Left cardiac atrium (tissue), 4 donors: ENCODE measurements around the gene UBTD2. TPM values are rescaled to one million over a fixed set of nuclear protein-coding genes. Genes with fewer than 3 reads are reported as not detected.

ENCODE experiments used
- ATAC-seq, 2 donors: fragments of 200-7000 bp; cut with Tn5 transposase; one replicate each; pipeline ENCODE4 v1.9.1; 2020; ENCODE audit warnings: mild to moderate bottlenecking in 2 of 2, moderate library complexity in 2 of 2
- DNase-seq: peaks from one replicate; pipeline ENCODE4 v3.0.0-alpha.2; 2020
- intact Hi-C, 2 donors: fragments of 100-400 bp; cut with DNase I; formaldehyde crosslinking; loops; one replicate each; pipeline versions ENCODE4 v1.14.1 to v1.15.1; 2022 to 2023
- total RNA-seq, 2 donors: library from RNA; stranded (reverse); fragmentation: NEBNext Ultra II Directional; extraction: Animal tissue kit (Norgen Biotek cat#: 25700); gene quantifications; one replicate each; pipeline ENCODE4 v1.2.1, GENCODE V29; 2021
- donor health status: DM: no; HTN: yes; CAD: no.
- donor health status: DM: no; HTN: yes; CAD: no; lungs with severe emphysema.
- donor health status: DM: yes; HTN: yes; CAD: no.
- donor health status: Dilated cardiomyopathy.

The UBTD2 gene
- total RNA-seq, 2 donors from 2014 or later = 9.7 to 10.9 TPM

DNA sequence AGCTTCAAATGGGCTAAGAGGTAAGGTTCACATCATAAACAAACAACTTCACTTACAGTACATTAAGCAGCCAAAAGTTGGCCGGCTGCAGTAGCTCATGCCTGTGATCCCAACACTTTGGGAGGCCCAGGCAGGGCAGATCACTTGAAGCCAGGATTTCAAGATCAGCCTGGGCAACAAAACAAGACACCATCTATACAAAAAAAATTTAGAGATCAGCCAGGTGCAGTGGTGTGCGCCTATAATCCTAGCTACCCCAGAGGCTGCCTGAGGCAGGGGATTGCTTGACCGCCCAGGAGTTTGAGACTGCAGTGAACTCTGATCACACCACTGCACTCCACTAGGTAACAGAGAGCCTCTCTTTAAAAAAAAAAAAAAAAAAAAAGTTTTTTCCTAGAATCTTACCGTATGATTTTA, 16.9 kb downstream of the UBTD2 start:
- ATAC-seq (peak; percentile 35 to 41), DNase-seq (no peak)
- intact Hi-C loops = no loop called here

DNA sequence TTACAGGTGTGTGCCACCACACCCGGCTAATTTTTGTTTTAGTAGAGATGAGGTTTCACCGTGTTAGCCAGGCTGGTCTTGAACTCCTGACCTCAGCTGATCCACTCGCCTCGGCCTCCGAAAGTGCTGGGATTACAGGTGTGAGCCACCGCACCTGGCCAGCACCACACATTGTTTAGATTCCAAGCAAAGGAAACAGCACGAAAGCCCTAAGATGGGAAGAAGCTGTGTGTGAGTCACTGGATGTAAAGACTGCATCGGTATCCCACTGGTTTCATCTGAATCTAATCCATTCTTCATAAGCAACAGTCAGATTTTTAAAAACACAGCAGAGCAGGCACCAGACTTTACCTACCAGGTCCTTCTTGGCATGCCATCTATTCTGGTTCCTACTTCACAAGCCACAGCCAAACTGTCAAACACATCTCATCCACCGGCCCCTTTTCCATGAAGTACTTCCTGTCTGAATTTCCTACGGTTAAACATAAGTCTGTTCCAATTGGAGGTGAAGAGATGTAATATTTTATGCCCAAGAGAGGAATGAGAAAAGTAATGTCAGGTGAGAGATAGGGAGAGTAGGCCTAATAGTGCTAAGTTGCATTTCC, 17.4 kb downstream of the UBTD2 start:
- intact Hi-C loops = no loop called here
- ATAC-seq (no peak), DNase-seq (no peak)

DNA sequence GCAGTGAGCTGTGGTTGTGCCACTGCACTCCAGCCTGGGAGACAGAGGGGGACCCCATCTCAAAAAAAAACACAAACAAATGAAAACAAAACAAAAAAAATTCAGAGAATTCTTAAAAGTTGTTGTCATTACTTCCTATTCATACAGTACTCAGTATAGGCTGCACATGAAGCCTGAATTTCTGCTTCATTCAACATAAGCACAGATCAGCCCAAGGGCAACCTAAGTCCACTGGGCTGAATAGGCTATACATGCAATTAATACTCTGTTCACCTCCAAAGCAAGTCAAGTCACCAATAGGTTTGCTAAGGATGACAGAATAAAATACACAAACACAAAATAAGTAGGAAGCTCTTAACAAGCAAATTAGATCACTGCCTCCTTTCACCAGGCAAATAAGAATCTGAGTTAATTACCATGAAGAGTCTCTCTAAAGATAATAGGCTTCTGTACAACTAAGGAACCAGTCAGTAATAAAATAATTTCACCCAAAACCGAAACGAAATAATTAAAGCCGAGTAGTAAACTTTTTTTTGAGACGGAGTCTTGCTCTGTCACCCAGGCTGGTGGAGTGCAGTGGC, 18.7 kb downstream of the UBTD2 start:
- intact Hi-C loops = no loop called here
- ATAC-seq (no peak), DNase-seq (no peak)

DNA sequence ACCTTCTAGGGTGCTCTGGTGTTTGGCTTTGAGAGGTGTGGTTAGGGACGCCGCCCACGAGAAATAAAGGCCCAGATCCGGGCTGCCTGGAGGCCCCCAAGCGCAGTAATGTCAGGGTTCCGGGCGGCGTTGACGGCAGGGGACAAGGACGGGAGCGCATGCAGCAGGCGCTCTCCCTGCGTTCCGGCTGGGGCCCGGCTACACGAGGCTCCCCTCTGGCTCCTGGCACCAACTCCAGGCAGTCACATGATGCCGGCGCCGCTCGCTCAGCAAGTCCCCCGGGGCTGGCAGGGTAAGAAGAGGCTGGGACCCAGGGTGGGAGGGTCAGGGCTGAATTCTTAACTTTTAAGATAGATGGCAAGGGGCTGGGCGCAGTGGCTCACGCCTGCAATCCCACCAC, 28.1 kb downstream of the UBTD2 start:
- intact Hi-C loops = no loop called here
- ATAC-seq (no peak), DNase-seq (no peak)

DNA sequence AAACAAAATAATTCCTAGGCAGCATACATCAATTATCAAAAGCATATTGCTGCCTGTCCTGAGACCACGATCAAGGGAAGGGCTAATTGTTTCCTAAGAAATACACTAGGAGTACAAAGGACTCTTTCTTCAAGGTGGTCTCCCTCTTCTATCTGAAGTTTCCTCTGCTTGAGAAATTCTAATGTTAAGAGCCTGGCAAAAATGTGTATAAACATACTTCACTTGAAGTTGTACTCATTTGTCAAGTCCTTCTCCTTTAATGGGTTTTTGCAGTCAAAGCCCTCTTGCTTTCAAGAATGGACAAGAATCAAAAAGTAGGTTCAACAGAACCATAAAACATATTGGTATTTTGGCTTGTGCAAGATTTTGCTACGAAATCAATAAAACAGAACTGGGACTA, 31.1 kb downstream of the UBTD2 start:
- ATAC-seq = no peak
- DNase-seq = no peak
- intact Hi-C loops = no loop called here

DNA sequence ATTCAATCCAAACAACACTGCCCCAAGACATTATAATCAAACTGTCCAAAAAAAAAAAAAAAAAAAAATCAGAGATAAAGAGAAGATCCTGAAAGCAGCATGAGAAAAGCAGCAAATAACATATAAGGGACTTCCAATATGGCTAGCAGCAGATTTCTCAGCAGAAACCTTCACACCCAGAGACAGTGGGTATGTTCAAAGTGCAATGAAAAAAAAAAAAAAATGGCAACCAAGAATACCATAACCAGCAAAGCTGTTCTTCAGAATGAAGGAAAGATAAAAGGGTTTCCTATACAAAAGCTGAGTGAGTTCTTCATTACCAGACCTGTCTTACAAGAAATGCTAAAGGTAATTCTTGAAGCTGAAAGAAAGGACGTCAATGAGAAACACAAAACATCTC, 32.1 kb downstream of the UBTD2 start:
- ATAC-seq (no peak), DNase-seq (no peak)
- intact Hi-C loops = no loop called here

DNA sequence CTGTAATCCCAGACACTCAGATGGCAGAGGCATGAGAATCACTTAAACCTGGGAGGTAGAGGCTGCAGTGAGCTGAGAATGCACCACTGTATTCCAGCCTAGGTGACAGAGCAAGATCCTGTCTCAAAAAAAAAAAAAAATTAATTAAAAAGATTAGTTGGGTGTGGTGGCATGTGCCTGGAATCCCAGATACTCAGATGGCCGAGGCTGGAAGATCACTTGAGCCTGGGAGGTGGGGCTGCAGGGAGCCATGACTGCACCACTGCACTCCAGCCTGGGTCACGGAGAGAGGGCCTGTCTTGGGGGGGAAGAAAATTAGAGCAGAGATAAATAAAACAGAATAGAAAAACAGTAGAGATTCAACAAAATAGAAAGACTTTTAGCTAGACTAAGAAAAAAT, 34.9 kb downstream of the UBTD2 start:
- intact Hi-C loops = no loop called here
- DNase-seq (no peak), ATAC-seq (no peak)

DNA sequence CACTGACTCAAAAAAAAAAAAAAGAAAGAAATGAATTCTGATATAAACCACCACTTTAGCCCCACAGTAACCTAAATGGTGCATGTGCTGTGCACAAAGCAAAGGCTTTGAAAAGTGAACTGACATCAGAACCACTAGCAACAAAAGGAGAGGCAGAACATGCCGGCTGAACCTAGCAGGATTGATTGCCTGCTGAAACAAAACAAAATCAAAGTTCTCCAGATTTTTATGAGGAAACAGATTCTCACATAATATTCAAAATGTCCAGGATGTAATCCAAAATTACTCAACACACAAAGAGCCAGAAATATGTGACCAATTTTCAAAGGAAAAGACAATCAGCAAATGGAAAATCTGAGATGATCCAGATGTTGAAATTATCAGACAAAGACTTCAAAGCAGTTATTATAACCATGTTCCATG, 37.9 kb downstream of the UBTD2 start:
- DNase-seq (no peak), ATAC-seq (no peak)
- intact Hi-C loops = no loop called here

DNA sequence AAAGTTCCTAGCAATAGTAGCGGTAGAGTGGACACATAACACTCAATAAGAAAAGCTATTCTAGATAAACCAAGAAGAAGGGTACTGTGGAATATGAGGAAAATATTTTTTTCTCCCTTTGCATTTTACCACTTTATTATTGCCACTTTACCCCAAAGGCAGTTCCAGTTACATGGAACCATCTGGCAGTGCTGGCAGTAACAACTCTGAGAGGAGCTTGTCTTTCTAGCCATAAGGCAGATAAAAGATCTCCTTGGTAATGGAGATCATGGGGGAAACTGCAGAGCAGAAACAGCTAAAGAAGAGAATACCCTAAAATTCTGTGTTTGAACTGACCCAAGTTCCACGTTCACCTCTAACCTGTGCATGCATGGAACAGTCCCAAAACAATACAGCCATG, 38.5 kb downstream of the UBTD2 start:
- ATAC-seq (no peak), DNase-seq (no peak)
- intact Hi-C loops = no loop called here

DNA sequence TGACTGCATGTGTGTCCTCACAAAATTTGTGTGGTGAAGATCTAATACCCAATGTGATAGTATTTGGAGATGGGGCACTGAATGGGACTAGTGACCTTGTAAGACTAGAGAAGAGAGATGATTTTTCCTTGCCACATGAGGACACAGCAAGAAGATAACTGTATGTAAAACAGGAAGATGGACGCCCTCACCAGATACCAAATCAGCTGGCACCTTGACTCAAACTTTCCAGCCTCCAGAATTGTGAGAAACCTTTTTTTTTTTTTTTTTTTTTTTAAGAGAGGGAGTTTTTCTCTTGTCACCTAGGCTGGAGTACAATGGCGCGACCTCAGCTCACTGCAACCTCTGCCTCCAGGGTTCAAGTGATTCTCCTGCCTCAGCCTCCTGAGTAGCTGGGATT, 40.3 kb downstream of the UBTD2 start:
- intact Hi-C loops = no loop called here
- ATAC-seq = no peak
- no peak for DNase-seq

DNA sequence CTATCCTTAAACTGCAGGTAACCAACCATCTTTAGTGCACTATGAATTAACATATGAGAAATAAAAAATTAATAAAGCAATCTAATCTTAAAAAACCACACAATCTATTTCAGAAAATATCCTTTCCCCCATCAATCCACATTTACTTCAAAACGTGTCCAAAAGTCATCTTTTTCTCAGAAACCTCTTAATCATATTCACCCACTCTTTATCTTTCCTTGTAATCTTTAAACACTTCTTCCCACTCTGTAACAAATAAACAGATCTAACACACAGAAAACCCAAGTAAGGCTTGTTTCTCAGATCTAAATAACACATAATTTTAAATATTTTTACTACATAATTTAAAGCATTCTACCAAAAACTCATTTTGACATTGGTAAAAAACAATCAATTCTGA, 45.2 kb downstream of the UBTD2 start:
- intact Hi-C loops = no loop called here
- no peak for ATAC-seq
- DNase-seq = no peak

DNA sequence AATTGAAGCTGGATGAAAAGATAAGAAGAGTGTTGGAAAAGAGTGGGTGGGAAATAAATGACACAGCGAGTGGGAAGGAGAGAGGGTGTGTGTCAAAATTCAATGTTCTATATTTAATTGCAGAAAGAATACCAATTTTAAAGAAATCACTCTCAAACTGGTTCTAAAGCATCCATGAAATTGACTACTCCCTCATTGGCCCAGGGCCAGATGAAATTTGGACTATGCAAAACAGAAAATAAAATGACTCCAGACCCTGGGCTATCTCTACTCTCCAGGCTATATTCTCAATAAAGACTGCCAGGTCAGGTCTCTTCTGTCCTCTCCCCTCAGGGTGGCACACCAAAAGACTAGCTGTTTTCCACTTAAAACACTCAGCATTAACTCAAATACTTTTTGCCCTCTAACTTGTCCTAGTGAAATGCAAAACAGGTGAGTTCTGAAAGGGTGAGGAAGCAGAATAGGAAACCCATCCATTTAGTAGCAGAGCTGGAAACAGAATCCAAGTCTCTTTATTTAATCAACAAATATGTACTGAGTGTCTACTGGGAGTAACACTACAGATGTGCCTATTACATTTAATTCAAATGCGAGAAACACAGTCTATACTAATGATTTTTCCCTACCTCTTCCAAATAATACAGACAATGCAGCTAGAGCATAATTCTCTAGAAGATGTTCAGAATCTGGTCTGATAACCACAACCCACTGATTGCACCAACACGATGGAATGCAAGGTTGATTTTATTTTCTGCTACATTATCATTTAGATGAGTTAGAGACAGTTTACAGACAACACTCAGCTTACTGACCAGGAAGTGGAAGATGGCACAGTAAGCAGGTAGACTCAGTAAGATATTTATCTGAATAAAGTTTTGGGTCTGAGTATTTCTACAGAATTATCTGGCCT, 47.5 kb downstream of the UBTD2 start:
- ATAC-seq (no peak), DNase-seq (no peak)
- intact Hi-C loops = no loop called here

DNA sequence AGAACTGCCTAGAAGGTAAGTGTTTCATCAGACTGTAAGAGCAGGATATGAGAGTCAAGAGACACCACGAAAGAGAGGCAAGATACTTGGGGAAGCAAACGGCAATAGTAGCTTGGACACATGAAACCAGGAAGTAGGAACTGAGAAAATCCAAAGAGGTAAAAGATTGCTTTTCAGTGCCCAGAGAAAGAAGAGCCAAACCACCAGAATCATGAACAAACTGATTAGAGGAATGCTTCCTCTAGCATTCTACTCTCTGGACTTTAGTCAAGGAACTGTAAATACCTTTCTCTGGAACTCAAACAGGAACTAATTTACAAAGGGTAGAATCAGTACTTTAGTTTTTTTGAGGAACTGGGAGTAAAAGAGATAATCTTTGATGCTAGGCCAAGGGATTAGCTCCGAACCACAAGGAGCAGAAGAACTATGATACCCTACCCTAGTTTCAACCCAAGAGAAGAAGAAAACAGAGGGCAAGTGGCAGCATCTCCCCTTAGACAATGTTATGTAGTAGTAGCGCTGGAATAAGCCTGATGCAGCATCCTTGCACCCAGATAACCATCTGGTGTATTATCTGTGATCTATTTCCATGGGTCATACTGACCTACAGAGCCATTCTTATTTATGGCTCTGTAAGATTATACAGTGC, 48.3 kb downstream of the UBTD2 start:
- DNase-seq (no peak), ATAC-seq (no peak)
- intact Hi-C loops = no loop called here

DNA sequence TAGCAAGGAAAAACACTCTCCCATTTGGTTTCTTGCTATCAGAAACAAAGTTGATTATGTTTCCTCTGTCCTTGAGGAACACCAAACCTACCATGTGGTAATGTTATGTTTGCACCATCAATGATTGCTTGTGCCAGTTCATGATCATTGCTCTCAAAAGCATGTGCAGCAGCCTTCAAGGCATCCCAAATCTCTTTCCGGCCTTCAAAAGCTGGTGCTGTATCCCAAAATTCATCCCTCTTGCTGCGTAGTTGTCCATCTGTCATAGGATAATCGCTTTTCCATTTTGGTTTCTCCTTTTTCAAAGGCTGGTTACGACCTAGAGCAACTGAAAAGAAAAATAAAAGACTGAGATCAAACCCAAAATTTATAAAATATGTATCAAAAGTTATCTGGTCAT, 49.5 kb downstream of the UBTD2 start:
- DNase-seq = no peak
- intact Hi-C loops = no loop called here
- ATAC-seq = no peak

DNA sequence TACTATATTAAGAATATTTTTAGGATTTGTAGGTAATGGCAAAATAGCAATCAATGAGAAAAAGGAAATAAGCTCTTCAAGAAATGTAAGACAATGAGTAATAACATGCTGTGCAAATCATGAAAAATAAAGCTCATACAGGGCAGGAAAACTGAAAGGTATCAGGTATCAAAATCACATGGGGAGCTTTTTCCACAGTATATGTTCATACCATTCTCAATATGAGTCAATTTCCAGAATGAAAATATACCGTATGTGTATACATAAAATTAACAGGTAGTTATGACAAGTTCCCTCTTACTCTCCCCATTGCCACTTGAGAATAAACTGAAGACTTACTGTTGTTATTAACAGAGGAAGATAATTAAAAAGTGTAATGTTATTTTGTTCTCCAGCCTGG, 53.7 kb downstream of the UBTD2 start:
- intact Hi-C loops = no loop called here
- ATAC-seq (no peak), DNase-seq (no peak)

DNA sequence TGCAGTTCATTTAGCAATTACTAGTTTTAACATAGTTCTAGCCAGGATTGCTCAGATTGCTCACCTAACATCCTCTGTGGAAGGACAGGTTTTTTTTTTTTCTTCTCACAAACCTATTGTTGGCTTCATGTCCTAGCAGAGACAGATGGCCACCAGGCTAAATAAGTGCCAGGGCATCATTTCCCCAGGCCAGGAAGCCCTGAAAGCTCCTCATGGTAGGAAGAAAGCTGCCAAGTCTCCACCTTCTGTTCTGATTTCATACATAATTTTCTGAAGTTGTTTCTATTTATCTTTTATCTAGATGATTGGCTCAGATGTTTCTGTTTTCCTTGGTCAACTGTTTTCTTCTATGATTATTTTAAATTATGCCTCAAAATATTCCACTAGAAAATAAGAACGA, 58.6 kb downstream of the UBTD2 start:
- intact Hi-C loops = no loop called here
- DNase-seq (no peak), ATAC-seq (no peak)

DNA sequence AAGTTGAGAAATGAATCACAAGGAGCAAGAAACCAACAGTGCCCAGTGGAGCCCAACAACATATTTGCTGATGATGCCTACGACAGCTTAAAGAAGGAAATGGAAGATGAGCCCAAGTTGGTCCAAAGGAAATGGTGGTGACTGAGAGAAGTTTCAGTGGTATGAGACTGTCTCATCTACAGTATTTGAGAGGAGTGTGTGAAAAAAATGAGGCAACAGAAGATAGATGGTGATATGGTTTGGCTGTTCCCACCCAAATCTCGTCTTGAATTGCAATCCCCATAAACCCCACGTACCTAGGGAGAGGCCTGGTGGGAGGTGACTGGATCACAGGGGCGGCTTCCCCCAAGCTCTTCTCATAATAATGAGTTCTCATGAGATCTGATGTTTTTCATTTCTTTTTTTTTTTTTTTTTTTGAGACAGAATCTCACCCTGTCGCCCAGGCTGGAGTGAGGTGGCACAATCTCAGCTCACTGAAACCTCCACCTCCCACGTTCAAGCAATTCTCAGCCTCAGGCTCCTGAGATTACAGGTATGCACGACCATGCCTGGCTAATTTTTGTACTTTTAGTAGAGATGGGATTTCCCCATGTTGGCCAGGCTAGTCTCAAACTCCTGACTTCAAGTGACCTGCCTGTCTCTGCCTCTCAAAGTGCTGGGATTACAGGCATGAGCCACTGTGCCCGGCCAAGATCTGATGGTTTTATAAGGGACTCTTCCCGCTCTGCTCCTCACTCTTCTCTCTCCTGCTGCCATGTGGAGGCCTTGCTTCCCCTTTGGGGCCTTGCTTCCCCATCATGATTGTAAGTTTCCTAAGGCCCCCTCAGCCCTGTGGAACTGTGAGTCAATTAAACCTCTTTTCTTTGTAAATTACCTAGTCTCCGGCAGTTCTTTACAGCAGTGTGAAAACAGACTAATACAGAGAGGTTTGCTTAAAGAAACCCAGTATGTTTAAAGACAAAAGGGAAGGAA, 59.4 kb downstream of the UBTD2 start:
- intact Hi-C loops = no loop called here
- ATAC-seq = no peak
- DNase-seq = no peak

DNA sequence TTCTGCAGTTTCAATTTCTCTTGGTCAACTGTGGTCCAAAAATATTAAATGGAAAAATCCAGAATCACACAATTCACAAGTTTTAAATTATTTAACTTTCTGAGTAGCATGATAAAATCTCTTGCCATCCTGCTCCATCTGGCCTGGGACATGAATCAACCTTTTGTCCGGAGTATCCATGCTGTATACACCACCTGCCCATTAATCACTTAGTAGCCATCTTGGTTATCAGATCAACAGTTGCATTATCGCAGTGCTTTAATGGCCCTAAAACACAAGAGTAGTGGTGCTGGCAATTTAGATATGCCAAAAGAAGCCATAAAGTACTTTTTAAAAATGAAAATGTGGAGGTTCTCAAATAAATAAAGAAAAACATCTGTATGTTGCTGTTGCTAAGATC, 64.3 kb downstream of the UBTD2 start:
- DNase-seq (no peak), ATAC-seq (no peak)
- intact Hi-C loops = no loop called here

DNA sequence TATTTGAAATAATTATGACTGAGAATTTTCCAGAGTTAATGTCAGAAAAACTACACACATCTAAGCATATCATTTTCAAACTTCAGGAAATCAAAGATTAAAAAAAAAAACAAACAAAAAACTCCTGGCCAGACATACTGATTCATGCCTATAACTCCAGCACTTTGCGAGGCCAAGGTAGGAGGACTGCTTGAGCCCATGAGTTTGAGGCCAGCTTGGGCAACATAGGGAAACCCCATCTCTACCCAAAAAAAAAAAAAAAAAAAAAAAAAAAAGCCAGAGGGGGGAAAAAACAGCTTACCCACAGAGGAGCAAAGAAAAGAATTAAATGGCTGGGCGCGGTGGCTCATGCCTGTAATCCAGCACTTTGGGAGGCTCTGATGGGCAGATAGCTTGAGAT, 67.2 kb downstream of the UBTD2 start:
- ATAC-seq = no peak
- no peak for DNase-seq
- intact Hi-C loops = no loop called here
